Measurements from ENCODE around the gene FLNB.

Gene FLNB

DNA sequence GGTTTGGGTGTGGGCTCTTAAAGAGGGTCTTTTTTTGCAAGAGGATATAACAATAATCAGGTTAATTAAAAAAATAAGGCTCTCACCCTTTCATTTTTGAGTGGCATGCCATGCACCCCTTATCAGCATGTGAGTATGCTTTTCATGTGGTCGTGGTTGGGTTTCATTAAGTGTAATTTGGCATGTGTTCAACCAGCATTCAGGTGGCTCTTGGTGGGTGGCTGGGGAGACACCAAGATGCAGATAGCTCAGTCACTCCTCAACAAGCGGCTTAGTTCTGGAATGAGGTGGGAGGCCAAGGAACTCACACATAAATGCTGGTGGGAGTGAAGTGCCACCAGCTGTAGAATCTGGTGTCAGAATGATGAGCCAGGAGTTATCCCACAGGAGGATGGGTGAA lies 66.8 kb downstream of the FLNB start:
- no peaks in the 10 kb centered on the region for H3K27me3 Mint-ChIP-seq
- peak; percentile 35 for DNase-seq
- H3K36me3 Mint-ChIP-seq (ENCODE audit: low read depth), result peaks cover 30% of the 10 kb centered on the region
- H3K9me3 Mint-ChIP-seq, result no peaks in the 10 kb centered on the region
- no peak overlapping the region for H3K27ac Mint-ChIP-seq
- H3K4me1 Mint-ChIP-seq (ENCODE audit: low read depth), result peaks cover 51% of the 10 kb centered on the region
- no peak overlapping the region for H3K4me3 Mint-ChIP-seq

DNA sequence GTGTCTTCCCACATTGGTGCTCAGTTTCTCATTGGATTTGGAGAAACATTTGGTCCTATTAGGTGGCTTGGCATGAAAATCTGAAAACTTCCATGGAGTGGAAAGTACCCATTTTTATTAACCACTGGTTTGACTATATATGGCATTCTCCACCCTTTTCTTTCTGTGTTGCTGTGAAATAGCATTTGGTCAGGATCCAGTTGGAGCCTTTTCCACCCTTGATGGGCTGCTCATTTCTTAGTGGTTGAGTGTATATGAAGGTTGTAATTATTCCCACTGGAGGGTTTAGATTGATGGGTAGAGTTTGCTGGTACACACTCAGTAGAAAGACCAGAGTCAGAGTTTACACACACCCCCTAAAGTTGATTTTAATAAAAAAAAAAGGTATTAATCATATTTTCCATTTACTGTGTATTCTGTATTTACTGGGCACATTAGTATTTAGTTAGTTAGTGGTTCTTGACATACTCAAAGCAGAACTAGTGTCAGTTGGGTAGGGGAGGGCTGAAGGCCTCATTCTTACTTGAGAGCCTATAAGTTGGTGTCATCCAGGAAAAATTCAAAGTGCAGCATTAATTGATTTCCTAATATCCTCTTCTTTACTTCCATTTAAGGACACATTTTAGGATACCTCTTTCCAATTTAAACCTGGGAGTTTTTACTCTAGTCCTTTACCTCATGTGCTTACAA lies 69.5 kb downstream of the FLNB start:
- H3K9me3 Mint-ChIP-seq, result no peaks in the 10 kb centered on the region
- peaks cover 39% of the 10 kb centered on the region for H3K36me3 Mint-ChIP-seq (ENCODE audit: low read depth)
- H3K27ac Mint-ChIP-seq, result peak overlapping the region; percentile 55
- H3K4me3 Mint-ChIP-seq, result no peak overlapping the region
- H3K27me3 Mint-ChIP-seq, result no peaks in the 10 kb centered on the region
- H3K4me1 Mint-ChIP-seq (ENCODE audit: low read depth), result peaks cover 62% of the 10 kb centered on the region
- DNase-seq, result no peak

GRCh38 chr3:58078610-58079009 lies 70.4 kb downstream of the FLNB start:
- Mint-ChIP-seq H3K27me3 (no peaks in the 10 kb centered on the region), H3K4me1 (ENCODE audit: low read depth) (peaks cover 60% of the 10 kb centered on the region), H3K36me3 (ENCODE audit: low read depth) (peaks cover 41% of the 10 kb centered on the region), H3K9me3 (no peaks in the 10 kb centered on the region), H3K4me3 (no peak overlapping the region), H3K27ac (no peak overlapping the region)
- no peak for DNase-seq

GRCh38 chr3:58079773-58080172 lies 71.6 kb downstream of the FLNB start:
- H3K36me3 Mint-ChIP-seq (ENCODE audit: low read depth), result peaks cover 41% of the 10 kb centered on the region
- no peaks in the 10 kb centered on the region for H3K9me3 Mint-ChIP-seq
- peaks cover 58% of the 10 kb centered on the region for H3K4me1 Mint-ChIP-seq (ENCODE audit: low read depth)
- H3K4me3 Mint-ChIP-seq, result no peak overlapping the region
- no peak overlapping the region for H3K27ac Mint-ChIP-seq
- no peak for DNase-seq
- H3K27me3 Mint-ChIP-seq, result no peaks in the 10 kb centered on the region

DNA sequence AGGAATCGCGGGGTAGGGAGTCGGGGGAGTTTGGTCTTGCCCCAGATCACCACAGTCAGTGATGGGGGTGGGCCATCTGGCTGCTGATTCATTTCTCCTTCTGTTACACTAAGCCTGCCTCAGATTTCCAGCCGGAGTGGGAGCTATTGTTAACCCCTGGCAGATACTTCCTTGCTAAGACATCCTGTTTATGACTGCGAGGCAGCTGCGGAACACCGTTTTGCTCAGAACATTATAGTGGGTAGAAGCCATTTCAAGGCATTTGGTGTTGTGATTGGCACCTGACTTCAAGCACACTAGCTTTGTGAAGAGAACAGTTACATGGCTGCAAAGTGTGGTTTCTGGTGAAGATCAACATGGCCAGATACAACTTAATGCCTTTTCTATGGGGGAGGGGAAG lies 73.8 kb downstream of the FLNB start:
- DNase-seq, result peak; percentile 38
- Mint-ChIP-seq H3K4me1 (ENCODE audit: low read depth) (peaks cover 57% of the 10 kb centered on the region), H3K27ac (peak overlapping the region; percentile 87)

DNA sequence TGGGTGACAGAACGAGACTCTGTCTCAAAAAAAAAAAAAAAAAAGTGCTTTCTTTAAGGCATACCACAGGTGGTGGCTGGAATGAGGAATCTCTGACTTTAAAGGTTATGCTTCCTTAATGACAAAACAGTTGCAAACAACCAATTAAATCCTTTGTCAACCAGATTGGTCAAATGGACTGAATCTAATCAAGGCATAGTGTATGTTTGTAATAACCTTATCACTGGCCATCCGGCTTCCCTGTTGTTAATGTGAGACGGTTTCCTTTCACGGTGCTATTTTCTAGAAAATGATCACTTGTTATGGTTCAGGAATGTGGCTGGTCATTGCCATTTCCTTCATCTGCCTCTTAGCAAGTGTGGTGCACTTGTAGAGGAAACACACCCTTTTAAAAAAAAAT lies 75.9 kb downstream of the FLNB start:
- no peaks in the 10 kb centered on the region for H3K27me3 Mint-ChIP-seq
- no peak overlapping the region for H3K4me3 Mint-ChIP-seq
- peaks cover 21% of the 10 kb centered on the region for H3K36me3 Mint-ChIP-seq (ENCODE audit: low read depth)
- no peaks in the 10 kb centered on the region for H3K9me3 Mint-ChIP-seq
- H3K27ac Mint-ChIP-seq, result no peak overlapping the region
- no peak for DNase-seq
- peaks cover 42% of the 10 kb centered on the region for H3K4me1 Mint-ChIP-seq (ENCODE audit: low read depth)

More for the DNA sequence above, 73.8 kb downstream of the FLNB start:
- Mint-ChIP-seq H3K4me3 (peak overlapping the region; percentile 16), H3K9me3 (no peaks in the 10 kb centered on the region), H3K27me3 (no peaks in the 10 kb centered on the region), H3K36me3 (ENCODE audit: low read depth) (peaks cover 36% of the 10 kb centered on the region)

- Mint-ChIP-seq H3K27ac (peak overlapping the region; percentile 55), H3K27me3 (no peaks in the 10 kb centered on the region), H3K36me3 (ENCODE audit: low read depth) (peaks cover 13% of the 10 kb centered on the region), H3K4me1 (ENCODE audit: low read depth) (peaks cover 41% of the 10 kb centered on the region), H3K4me3 (no peak overlapping the region), H3K9me3 (no peaks in the 10 kb centered on the region)
- DNase-seq, result no peak
Measured at GRCh38 chr3:58084788-58085543, 76.7 kb downstream of the FLNB start.

DNA sequence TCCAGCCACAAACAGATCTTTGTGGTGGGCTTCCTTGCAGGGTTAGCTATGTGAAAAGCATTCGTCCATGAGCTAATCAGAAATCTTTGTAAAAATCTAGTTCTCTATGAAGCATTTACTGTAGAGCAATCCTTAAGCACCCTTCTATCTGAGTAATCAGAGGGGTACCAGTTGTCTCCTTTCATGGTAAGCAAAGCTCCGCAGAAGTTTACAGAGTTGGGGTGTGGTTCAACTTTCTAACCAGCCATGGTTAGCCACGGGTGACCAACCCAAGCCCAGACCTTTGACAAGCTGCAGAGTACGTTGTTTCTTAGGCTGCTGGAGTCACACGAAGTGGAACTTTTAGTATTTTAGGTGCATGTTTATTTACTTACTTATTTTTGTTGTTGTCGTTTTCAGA lies 77.4 kb downstream of the FLNB start:
- Mint-ChIP-seq H3K9me3 (no peaks in the 10 kb centered on the region), H3K4me3 (no peak overlapping the region), H3K36me3 (ENCODE audit: low read depth) (peaks cover 10% of the 10 kb centered on the region), H3K27me3 (no peaks in the 10 kb centered on the region), H3K27ac (peak overlapping the region; percentile 55), H3K4me1 (ENCODE audit: low read depth) (peaks cover 40% of the 10 kb centered on the region)
- no peak for DNase-seq

DNA sequence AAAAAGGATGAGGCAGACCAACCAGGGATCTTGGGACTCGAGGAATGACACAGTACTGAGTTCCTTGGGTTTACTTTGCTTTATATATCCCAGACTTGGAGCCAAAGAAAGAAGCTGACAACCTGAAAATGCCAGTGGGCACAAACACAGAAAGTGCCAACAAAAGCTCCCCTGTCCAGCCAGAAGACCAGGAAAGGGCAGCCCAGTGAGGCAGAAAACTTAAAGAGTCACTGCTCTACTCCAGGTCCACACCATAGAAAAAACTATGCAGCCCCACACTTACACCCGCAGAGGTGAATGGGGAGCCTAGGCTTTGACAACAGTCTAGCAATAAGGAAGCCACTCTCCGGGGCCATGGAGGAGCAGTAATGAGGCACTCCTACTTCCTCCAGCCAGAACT lies 80.3 kb downstream of the FLNB start:
- Mint-ChIP-seq H3K4me3 (no peak overlapping the region), H3K27ac (no peak overlapping the region), H3K27me3 (no peaks in the 10 kb centered on the region), H3K4me1 (ENCODE audit: low read depth) (peaks cover 21% of the 10 kb centered on the region), H3K9me3 (no peaks in the 10 kb centered on the region), H3K36me3 (ENCODE audit: low read depth) (peaks cover 3% of the 10 kb centered on the region)
- no peak for DNase-seq

DNA sequence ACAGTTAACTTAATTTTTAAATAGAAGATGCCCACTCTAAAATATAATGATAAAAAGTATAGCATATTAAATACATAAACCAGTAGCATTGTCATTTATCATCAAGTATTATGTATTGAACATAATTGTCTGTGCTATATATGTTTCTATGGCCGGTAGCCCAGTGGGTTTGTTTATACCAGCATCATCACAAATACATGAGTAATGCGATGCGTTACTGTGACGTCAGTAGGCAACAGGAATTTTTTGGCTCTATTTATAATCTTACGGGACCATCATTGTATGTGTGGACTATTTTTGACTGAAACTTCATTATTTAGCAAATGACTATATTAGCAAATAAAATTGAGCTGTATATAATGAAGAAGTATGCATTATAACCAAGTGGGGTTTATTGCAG lies 82.1 kb downstream of the FLNB start:
- Mint-ChIP-seq H3K36me3 (ENCODE audit: low read depth) (peaks cover 6% of the 10 kb centered on the region), H3K27me3 (no peaks in the 10 kb centered on the region), H3K4me3 (no peak overlapping the region), H3K27ac (no peak overlapping the region), H3K9me3 (no peaks in the 10 kb centered on the region), H3K4me1 (ENCODE audit: low read depth) (peaks cover 6% of the 10 kb centered on the region)
- DNase-seq, result no peak

- Mint-ChIP-seq H3K27ac (no peak overlapping the region), H3K9me3 (no peaks in the 10 kb centered on the region), H3K27me3 (no peaks in the 10 kb centered on the region), H3K4me3 (no peak overlapping the region), H3K4me1 (ENCODE audit: low read depth) (no peaks in the 10 kb centered on the region), H3K36me3 (ENCODE audit: low read depth) (peaks cover 21% of the 10 kb centered on the region)
- no peak for DNase-seq
Measured at GRCh38 chr3:58092521-58092920, 84.3 kb downstream of the FLNB start.

GRCh38 chr3:58093574-58094195 lies 85.5 kb downstream of the FLNB start:
- DNase-seq, result no peak
- no peaks in the 10 kb centered on the region for H3K27me3 Mint-ChIP-seq
- H3K9me3 Mint-ChIP-seq, result no peaks in the 10 kb centered on the region
- no peaks in the 10 kb centered on the region for H3K4me1 Mint-ChIP-seq (ENCODE audit: low read depth)
- no peak overlapping the region for H3K27ac Mint-ChIP-seq
- H3K36me3 Mint-ChIP-seq (ENCODE audit: low read depth), result peaks cover 32% of the 10 kb centered on the region
- H3K4me3 Mint-ChIP-seq, result no peak overlapping the region

- Mint-ChIP-seq H3K4me3 (no peak overlapping the region), H3K9me3 (no peaks in the 10 kb centered on the region), H3K4me1 (ENCODE audit: low read depth) (peaks cover under 1% of the 10 kb centered on the region), H3K27me3 (no peaks in the 10 kb centered on the region), H3K36me3 (ENCODE audit: low read depth) (peaks cover 37% of the 10 kb centered on the region), H3K27ac (no peak overlapping the region)
- DNase-seq, result no peak
Measured at GRCh38 chr3:58094657-58095056, 86.4 kb downstream of the FLNB start.

- H3K4me3 Mint-ChIP-seq, result no peak overlapping the region
- H3K36me3 Mint-ChIP-seq (ENCODE audit: low read depth), result peaks cover 41% of the 10 kb centered on the region
- peaks cover 6% of the 10 kb centered on the region for H3K4me1 Mint-ChIP-seq (ENCODE audit: low read depth)
- DNase-seq, result no peak
- no peak overlapping the region for H3K27ac Mint-ChIP-seq
- no peaks in the 10 kb centered on the region for H3K9me3 Mint-ChIP-seq
- no peaks in the 10 kb centered on the region for H3K27me3 Mint-ChIP-seq
Measured at GRCh38 chr3:58095603-58096138, 87.4 kb downstream of the FLNB start.

DNA sequence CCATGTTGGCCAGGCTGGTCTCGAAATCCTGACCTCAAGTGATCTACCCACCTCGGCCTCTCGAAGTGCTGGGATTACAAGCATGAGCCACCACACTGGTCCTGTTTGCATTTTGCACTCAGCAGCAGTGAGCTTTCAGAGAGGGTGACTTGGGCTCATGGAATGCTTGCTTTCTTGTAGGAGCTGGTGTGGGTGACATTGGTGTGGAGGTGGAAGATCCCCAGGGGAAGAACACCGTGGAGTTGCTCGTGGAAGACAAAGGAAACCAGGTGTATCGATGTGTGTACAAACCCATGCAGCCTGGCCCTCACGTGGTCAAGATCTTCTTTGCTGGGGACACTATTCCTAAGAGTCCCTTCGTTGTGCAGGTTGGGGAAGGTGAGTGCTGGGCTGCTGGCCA lies 90.3 kb downstream of the FLNB start:
- no peak for DNase-seq
- no peaks in the 10 kb centered on the region for H3K9me3 Mint-ChIP-seq
- H3K4me1 Mint-ChIP-seq (ENCODE audit: low read depth), result peaks cover 15% of the 10 kb centered on the region
- no peak overlapping the region for H3K27ac Mint-ChIP-seq
- H3K36me3 Mint-ChIP-seq (ENCODE audit: low read depth), result peaks cover 66% of the 10 kb centered on the region
- no peaks in the 10 kb centered on the region for H3K27me3 Mint-ChIP-seq
- H3K4me3 Mint-ChIP-seq, result no peak overlapping the region
